MM.1S (cell line): ENCODE measurements around the gene POLD1.

Source experiments
- EZH2 ChIP-seq: fragments of 300-600 bp; sonication (generic); optimal IDR thresholded peaks from 2 replicates; pipeline ENCODE3; 2017; ENCODE audit warnings: low read depth, mild to moderate bottlenecking, antibody characterized with exemption, low read length, mixed read lengths
- EZH2phosphoT487 ChIP-seq: fragments of 300-600 bp; sonication (generic); IDR thresholded peaks from 2 replicates; pipeline ENCODE4 v1.6.1; 2018; ENCODE audit warnings: antibody characterized with exemption, low read length
- TF ChIP-seq, protein P1 (sequence below): fragments of 300-600 bp; sonication (generic); IDR thresholded peaks from 2 replicates; pipeline ENCODE4 v1.5.1; 2016; ENCODE audit warnings: antibody characterized with exemption, low read length, mixed read lengths

- TF ChIP-seq, protein P1, sequence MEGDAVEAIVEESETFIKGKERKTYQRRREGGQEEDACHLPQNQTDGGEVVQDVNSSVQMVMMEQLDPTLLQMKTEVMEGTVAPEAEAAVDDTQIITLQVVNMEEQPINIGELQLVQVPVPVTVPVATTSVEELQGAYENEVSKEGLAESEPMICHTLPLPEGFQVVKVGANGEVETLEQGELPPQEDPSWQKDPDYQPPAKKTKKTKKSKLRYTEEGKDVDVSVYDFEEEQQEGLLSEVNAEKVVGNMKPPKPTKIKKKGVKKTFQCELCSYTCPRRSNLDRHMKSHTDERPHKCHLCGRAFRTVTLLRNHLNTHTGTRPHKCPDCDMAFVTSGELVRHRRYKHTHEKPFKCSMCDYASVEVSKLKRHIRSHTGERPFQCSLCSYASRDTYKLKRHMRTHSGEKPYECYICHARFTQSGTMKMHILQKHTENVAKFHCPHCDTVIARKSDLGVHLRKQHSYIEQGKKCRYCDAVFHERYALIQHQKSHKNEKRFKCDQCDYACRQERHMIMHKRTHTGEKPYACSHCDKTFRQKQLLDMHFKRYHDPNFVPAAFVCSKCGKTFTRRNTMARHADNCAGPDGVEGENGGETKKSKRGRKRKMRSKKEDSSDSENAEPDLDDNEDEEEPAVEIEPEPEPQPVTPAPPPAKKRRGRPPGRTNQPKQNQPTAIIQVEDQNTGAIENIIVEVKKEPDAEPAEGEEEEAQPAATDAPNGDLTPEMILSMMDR = no peak
- TF ChIP-seq EZH2 = no peak
- no peak for TF ChIP-seq EZH2phosphoT487
Measured at GRCh38 chr19:50422397-50423278, 38.5 kb downstream of the POLD1 start.
